ENCODE results near the gene MDP1.

MDP1 gene

DNA sequence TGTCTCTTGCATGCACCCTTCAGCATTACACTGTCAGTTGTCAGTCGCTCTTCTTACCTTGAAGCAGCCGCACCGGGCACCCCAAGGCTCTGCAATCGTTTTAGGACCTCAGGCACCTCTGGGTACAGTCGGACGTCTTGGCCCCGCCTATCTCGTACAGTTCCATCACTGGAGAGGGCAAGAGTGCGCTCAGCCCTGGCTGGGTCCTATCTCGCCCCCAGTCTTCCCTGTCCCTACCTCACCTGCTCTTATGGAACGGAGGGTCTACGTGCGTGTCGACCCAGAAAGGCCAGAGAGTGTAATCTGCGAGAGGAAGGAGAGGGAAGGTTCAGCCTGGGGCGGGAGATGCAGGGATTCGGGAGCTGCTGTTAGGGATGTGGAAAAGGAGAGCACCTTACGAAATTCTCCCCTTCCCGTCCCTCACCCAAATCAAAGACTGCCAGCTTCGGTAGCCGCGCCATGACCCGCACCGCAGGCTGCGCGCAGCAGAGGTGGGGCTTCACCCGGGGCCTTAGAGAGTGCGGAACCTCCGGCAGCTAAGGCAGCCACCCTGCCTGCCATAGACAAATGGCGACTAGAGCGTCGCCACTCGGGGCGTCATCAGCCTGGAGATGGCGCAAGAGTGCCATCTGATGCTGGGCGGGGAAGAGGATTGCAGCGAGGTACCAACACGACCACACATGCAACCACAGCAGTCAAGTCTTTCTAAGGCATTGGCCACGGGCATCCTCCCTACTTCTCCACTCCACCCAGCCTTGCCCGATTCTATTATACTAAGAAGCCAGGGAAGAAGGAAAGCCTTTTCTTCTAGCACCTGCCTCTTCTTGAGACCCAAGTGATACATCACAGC is at the start of gene MDP1:
MDP1 (minus strand) TSS at position 572 of the 850 bp plus-strand sequence; CDS start at position 461, 111 bp downstream.
- peak; percentile 92 for DNase-seq

- DNase-seq = no peak
Measured at GRCh38 chr14:24264298-24264697, 48.4 kb upstream of the MDP1 start.

- no peak for DNase-seq
Measured at GRCh38 chr14:24263848-24264247, 48.0 kb upstream of the MDP1 start.

- DNase-seq = no peak
Measured at GRCh38 chr14:24262821-24263733, 47.2 kb upstream of the MDP1 start, which contains the start of gene TGM1. TGM1 (minus strand) TSS chr14:24263177; CDS start chr14:24262352, 825 bp downstream.

GRCh38 chr14:24261969-24262327 is 46.1 kb upstream of the MDP1 start:
- no peak for DNase-seq

- no peak for DNase-seq
Measured at GRCh38 chr14:24261256-24261968, 45.5 kb upstream of the MDP1 start.

DNA sequence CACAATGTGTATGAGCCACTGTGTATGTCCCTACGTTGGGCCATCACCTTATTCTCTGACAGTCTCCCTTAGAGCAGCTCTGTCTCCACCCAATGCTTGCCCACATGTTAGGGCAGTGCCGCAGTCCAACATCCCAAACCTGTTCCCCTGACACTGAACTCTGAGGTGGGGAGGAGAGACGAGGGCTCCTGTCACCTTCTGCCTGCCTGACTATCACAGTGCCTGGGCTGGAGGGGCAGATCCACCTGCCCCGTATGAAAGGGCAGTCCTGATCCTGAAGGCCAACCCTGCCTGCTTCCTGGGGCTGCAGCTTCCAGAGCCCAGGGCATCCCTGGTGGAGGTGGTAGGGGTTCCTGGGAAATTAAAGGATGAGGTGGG is 44.9 kb upstream of the MDP1 start:
- no peak for DNase-seq

- DNase-seq = no peak
Measured at GRCh38 chr14:24260026-24260779, 44.3 kb upstream of the MDP1 start.

DNA sequence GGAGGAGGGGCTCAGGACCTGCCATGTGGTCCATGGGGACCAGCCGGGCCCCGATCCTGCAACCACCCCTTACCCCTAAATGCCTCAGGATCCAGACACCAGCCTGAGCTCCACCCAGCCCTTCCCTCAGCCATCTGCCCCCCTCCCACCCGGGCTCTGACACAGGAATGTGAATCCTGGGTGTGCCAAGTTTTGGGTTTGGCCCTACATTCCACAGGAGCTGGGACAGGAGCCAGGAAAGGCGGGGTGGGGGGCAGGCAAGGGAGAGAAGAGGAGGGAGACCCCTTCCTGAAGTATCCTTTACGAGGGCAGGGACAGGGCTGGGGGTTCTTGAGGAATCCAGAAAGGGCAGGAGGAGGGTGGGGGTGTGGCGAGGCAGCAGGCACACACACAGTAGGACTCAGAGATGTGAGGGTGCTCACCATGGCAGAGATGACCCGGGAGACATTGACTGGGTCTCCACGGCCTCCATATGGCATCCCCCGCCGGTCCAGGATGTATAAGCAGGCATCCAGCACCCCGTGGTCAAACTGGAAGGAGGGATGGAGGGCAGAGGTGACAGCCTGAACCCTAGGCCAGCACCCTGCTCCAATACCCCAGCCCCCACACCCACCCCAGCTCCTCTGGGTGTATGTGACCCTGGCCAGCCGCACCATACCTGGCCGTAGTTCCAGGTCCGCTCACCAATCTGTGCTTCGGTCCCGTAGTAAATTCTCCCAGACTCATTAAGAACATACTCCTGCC is 43.6 kb upstream of the MDP1 start:
- DNase-seq = no peak

DNA sequence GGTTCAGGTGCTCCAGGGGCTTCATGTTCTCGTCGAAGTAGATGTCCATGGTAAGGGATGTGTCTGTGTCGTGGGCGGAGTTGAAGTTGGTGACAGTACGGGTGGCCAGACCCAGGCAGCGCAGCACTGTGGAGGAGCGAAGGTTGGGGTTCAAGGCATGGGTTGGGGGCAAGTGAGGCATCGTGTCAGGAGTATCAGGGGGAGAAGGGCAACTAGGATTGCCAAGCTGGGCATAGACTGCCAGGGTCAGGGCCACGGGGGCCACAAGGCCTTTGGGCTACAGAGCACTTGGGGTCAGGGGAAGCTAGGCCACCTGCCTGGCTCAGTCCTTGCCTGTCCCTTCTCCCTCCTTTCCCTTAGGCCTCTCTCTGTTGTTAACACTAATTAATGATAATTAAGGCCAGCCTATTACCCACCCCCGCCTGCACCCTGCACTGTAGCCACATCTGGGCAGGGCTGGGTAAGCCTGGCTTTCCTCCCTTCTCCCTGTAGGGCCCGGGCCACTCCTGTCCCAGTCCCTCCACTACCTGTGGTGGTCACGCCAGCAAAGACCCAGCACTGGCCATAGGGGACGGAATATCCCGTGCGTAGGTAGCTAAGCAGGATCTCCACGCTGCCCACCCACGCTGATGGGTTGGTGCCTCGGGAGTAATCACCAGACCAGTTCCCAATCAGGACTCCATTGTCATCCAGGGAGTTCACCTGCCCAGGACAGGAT is 42.8 kb upstream of the MDP1 start:
- DNase-seq = no peak

GRCh38 chr14:24258119-24258518 is 42.3 kb upstream of the MDP1 start:
- no peak for DNase-seq

DNA sequence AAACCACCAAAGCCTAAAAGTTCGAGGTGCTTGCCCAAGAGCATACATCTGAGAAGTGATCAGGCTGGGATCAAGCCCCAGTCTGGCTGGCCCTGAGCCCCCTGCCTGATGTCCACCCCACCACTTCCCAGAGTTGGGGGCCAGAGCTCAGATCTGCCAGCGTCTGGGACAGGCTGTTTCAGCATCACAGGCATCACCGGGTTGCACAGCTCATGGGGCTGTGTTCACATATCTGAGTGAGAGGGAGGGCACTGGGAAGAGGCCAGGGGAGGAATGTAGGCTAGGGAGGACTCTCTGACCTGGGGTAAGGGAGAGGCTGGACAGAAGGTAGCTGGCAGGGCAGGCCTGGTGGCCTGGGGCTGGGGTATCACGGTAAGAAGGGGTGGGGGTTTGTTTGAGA is 41.1 kb upstream of the MDP1 start:
- DNase-seq = no peak

- no peak for DNase-seq
Measured at GRCh38 chr14:24255931-24256711, 40.3 kb upstream of the MDP1 start.

- no peak for DNase-seq
Measured at GRCh38 chr14:24255438-24255837, 39.6 kb upstream of the MDP1 start.

DNA sequence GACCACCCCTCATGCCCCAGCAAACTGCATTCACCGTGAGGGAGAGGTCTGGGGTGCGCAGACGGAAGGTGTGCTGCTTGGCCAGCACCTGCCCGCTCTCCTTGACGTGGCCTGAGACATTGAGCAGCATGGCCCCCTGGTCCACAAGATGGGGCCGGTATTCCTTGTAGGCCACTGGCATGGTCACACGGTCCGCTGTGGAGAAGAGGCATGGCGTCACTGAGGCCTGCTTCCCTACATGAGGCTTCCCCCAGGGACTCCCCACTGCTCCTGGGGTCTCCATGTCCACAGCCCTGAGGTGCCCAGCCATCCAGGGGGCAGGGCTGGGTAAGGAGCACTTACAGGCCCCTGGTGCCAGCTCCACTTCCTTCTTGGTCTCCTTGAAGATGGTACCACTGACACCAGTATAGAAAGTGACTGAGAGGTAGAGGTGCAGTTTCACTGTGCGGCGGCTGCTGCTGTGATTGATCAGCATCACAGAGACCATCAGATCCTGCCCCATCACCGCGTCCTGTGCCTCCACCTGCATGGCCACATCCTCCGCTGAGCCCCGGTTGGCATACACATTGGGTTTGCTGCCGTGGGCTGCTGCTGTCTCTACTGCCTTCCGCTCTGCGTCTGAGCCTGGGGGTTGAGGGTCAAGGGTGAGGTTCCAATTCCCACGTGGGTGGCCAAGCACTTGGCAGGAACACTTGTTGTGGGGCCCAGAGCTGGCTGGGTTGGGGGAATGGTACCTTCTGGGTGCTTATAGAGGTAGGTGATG is 38.9 kb upstream of the MDP1 start:
- no peak for DNase-seq

GRCh38 chr14:24253936-24254335 is 38.1 kb upstream of the MDP1 start:
- no peak for DNase-seq

- no peak for DNase-seq
Measured at GRCh38 chr14:24252289-24253124, 36.6 kb upstream of the MDP1 start.

DNA sequence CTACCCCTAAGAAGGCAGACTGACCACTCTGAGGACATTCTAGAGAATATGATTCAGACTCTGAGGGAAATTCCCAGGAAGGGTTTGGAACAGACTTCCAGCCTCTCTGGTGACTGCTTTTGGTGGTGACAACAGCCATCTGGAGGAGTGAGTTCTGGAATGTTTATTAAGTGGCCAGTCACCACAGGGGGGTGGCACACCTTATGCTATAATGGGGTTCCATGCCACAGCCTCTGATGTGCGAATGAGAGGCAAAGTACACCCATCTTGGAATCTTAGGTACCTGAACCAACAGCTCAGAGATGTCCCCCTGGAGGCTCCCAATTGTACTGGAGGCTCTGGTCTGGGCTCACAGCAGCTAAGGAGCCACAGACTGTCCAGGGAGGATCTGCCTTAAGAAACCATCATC is 36.0 kb upstream of the MDP1 start:
- no peak for DNase-seq

Measured in CD4-positive, alpha-beta T cell treated with Interleukin-4 for 1 hour (primary cell).